Activated CD4-positive, alpha-beta T cell treated with anti-CD3 and anti-CD28 coated beads, Interleukin-2, amount 10 ng/mL, durations not matched to agents 7 days and 5 days (primary cell): ENCODE data around the gene TMEM250. TPM values are rescaled to one million over a fixed set of nuclear protein-coding genes. Genes with fewer than 3 reads are reported as not detected.

ENCODE experiments used
- CTCF ChIA-PET: fragments of 350-600 bp; sonication (Branson Sonifier 250); formaldehyde crosslinking; loops from one replicate; lab custom pipeline; 2021; ENCODE audit warnings: antibody characterized with exemption; lab: Charles Lee
- POLR2A ChIA-PET: fragments of 350-600 bp; sonication (Branson Sonifier 250); formaldehyde crosslinking; loops from one replicate; lab custom pipeline; 2021; ENCODE audit warnings: antibody characterized with exemption; lab: Charles Lee
- DNase-seq: peaks from one replicate; pipeline ENCODE4 v3.0.0-alpha.2; 2020
- H3K27ac Mint-ChIP-seq: one replicate; pipeline ENCODE4 v1.8.0; 2021; ENCODE audit warnings: mild to moderate bottlenecking, moderate library complexity, mixed read lengths
- H3K27me3 Mint-ChIP-seq: one replicate; pipeline ENCODE4 v1.8.0; 2021; ENCODE audit warnings: mixed read lengths
- H3K36me3 Mint-ChIP-seq: one replicate; pipeline ENCODE4 v1.8.0; 2021; ENCODE audit warnings: low read depth, mixed read lengths
- H3K4me1 Mint-ChIP-seq: one replicate; pipeline ENCODE4 v1.8.0; 2021; ENCODE audit warnings: mixed read lengths
- H3K4me3 Mint-ChIP-seq: one replicate; pipeline ENCODE4 v1.8.0; 2021; ENCODE audit warnings: mild to moderate bottlenecking, moderate library complexity, mixed read lengths
- H3K9me3 Mint-ChIP-seq: one replicate; pipeline ENCODE4 v1.8.0; 2021; ENCODE audit warnings: mixed read lengths
- total RNA-seq, 2 experiments: library from RNA; stranded (reverse); gene quantifications; one replicate each; pipeline ENCODE4 v1.2.3, GENCODE V29; 2021

TMEM250 gene
- total RNA-seq, 2 experiments from 2014 or later: 50.2 to 56.4 TPM

GRCh38 chr9:136090768-136091581 lies 27.7 kb downstream of the TMEM250 start:
- no peak overlapping the region for H3K4me3 Mint-ChIP-seq

GRCh38 chr9:136090056-136090735 lies 28.5 kb downstream of the TMEM250 start:
- Mint-ChIP-seq H3K4me1 (peaks cover 4% of the 10 kb centered on the region), H3K9me3 (no peaks in the 10 kb centered on the region), H3K36me3 (no peaks in the 10 kb centered on the region), H3K4me3 (no peak overlapping the region), H3K27me3 (no peaks in the 10 kb centered on the region), H3K27ac (no peak overlapping the region)
- no peak for DNase-seq
- CTCF ChIA-PET: interaction anchor here (0.7 to 2.0 kb wide), 4 partner anchors 31 to 409 kb away, joined by 3 to 5 read pairs (median 4); no protein-coding TSS in a partner anchor
- POLR2A ChIA-PET: interaction anchor here (0.7 kb wide), 1 partner anchor 34 kb away, joined by 7 read pairs; no protein-coding TSS in a partner anchor

More at GRCh38 chr9:136090768-136091581, 27.7 kb downstream of the TMEM250 start:
- no peaks in the 10 kb centered on the region for H3K9me3 Mint-ChIP-seq
- no peaks in the 10 kb centered on the region for H3K36me3 Mint-ChIP-seq
- H3K27me3 Mint-ChIP-seq: no peaks in the 10 kb centered on the region
- ChIA-PET POLR2A (no interaction called here), CTCF (interaction anchor here (1.0 to 2.0 kb wide), 2 partner anchors 30 to 32 kb away, joined by 4 to 5 read pairs; no protein-coding TSS in a partner anchor)
- peaks cover 7% of the 10 kb centered on the region for H3K4me1 Mint-ChIP-seq
- no peak for DNase-seq
- no peak overlapping the region for H3K27ac Mint-ChIP-seq

DNA sequence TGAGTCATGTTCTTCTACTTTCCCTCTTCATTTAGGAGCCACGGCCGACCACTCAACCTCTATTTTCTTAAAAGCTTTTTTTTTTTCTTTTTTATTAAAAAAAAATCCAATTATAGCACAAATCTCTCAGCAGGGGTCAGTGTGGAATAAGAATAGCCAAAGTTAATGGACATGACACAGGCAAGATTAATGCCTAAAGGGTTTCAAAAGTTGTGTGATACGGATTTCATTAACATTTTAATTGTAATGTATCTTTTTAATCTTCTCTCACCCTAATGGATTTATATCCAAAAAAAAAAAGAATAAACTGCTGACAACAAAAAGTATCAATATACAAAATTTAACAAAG lies 29.0 kb downstream of the TMEM250 start:
- H3K36me3 Mint-ChIP-seq: no peaks in the 10 kb centered on the region
- ChIA-PET POLR2A (interaction anchor here (0.7 kb wide), 1 partner anchor 34 kb away, joined by 7 read pairs; no protein-coding TSS in a partner anchor), CTCF (interaction anchor here (0.7 to 2.0 kb wide), 3 partner anchors 33 to 410 kb away, joined by 3 to 5 read pairs (median 4); no protein-coding TSS in a partner anchor)
- H3K27me3 Mint-ChIP-seq: no peaks in the 10 kb centered on the region
- DNase-seq: no peak
- no peak overlapping the region for H3K4me3 Mint-ChIP-seq
- H3K9me3 Mint-ChIP-seq: no peaks in the 10 kb centered on the region
- H3K27ac Mint-ChIP-seq: no peak overlapping the region
- H3K4me1 Mint-ChIP-seq: peaks cover 5% of the 10 kb centered on the region

GRCh38 chr9:136088939-136089696 lies 29.6 kb downstream of the TMEM250 start:
- DNase-seq: no peak
- Mint-ChIP-seq H3K27ac (no peak overlapping the region), H3K4me1 (peaks cover 6% of the 10 kb centered on the region), H3K27me3 (no peaks in the 10 kb centered on the region), H3K4me3 (no peak overlapping the region), H3K36me3 (no peaks in the 10 kb centered on the region), H3K9me3 (no peaks in the 10 kb centered on the region)
- ChIA-PET CTCF (interaction anchor here (0.8 to 2.0 kb wide), 2 partner anchors 34 to 35 kb away, joined by 4 to 5 read pairs; no protein-coding TSS in a partner anchor), POLR2A (no interaction called here)

- DNase-seq: no peak
- no peak overlapping the region for H3K4me3 Mint-ChIP-seq
- H3K27ac Mint-ChIP-seq: no peak overlapping the region
- ChIA-PET POLR2A (no interaction called here), CTCF (interaction anchor here (1.4 kb wide), 1 partner anchor 34 kb away, joined by 4 read pairs; no protein-coding TSS in a partner anchor)
- H3K27me3 Mint-ChIP-seq: no peaks in the 10 kb centered on the region
- H3K36me3 Mint-ChIP-seq: no peaks in the 10 kb centered on the region
- peaks cover 6% of the 10 kb centered on the region for H3K4me1 Mint-ChIP-seq
- no peaks in the 10 kb centered on the region for H3K9me3 Mint-ChIP-seq
Observed at GRCh38 chr9:136088481-136088938, 30.2 kb downstream of the TMEM250 start.

DNA sequence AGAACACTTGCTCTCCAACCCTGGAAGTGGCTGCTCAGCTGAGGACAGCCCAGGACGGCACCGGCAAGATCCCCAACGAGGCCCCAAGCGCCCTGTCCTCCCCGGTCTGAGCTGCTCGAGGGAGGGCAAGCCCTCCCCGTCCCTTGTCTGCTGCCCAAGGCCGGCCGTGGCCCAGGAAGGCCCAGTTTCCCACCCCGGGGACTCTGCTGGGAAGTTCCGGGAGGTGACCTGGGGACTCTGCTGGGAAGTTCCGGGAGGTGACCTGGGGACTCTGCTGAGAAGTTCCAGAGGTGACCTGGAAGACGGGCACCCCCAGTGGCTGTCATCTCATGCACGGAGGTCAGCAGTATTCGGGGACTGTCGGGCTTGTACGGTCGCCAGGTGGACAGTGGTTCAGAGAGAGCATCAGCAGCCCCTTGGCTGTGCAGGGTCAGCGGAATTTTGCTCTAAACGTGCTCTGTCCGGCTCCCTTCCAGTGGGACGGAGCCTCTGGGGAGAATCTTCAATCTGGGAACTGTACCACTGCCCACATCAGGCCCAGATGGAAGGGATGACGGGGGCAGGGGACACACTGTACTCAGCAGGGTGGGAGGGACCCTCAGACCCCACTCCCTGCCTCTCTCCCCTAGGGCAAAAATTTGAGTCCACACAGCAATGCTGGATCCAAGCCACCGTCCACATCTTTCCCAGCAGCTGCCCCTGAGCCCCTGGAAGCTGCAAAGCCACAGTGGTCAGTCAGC lies 30.8 kb downstream of the TMEM250 start:
- ChIA-PET POLR2A (no interaction called here), CTCF (interaction anchor here (1.4 kb wide), 1 partner anchor 35 kb away, joined by 4 read pairs; no protein-coding TSS in a partner anchor)
- Mint-ChIP-seq H3K27me3 (no peaks in the 10 kb centered on the region), H3K27ac (no peak overlapping the region), H3K36me3 (no peaks in the 10 kb centered on the region), H3K4me1 (peaks cover 6% of the 10 kb centered on the region), H3K4me3 (no peak overlapping the region), H3K9me3 (no peaks in the 10 kb centered on the region)
- no peak for DNase-seq

- no peaks in the 10 kb centered on the region for H3K36me3 Mint-ChIP-seq
- CTCF ChIA-PET: interaction anchor here (1.4 kb wide), 1 partner anchor 35 kb away, joined by 4 read pairs; no protein-coding TSS in a partner anchor
- POLR2A ChIA-PET: no interaction called here
- H3K27me3 Mint-ChIP-seq: no peaks in the 10 kb centered on the region
- H3K27ac Mint-ChIP-seq: peak overlapping the region; percentile 25
- DNase-seq: no peak
- H3K4me3 Mint-ChIP-seq: no peak overlapping the region
- peaks cover 6% of the 10 kb centered on the region for H3K4me1 Mint-ChIP-seq
- no peaks in the 10 kb centered on the region for H3K9me3 Mint-ChIP-seq
Observed at GRCh38 chr9:136086951-136087740, 31.5 kb downstream of the TMEM250 start.

DNA sequence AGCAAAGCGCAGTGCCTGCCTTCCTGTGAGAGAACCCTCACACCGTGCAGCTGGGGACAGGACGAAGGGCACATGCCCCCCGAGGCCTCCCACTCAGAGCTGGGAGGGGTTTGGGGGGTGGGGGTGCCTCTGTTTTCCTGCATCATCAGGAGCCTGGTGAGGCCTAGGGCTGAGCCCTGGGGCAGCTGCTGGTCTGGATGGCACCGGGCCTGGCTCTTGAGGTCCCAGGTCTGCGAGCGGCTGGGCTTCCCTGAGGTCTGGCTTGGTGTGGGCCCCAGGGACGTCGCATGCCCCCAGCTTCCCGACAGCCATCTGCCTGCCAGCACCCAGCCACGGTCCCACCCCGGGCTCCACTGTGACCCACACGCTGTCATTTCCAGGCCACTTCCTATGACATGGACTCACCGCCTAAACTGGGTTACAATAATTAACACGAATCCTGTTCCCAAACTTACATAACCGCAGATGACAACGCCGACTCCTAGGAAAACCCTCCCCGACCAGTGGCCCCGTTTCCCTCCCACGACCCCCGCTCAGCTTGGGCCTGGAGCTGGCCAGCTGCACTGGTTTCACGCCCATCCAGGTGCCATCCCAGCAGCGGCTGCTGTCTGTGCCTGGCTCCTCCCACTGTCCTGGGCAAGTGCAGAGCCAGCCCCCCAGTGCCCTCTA lies 32.3 kb downstream of the TMEM250 start:
- no peak for DNase-seq
- no peaks in the 10 kb centered on the region for H3K27me3 Mint-ChIP-seq
- H3K9me3 Mint-ChIP-seq: no peaks in the 10 kb centered on the region
- ChIA-PET CTCF (no interaction called here), POLR2A (no interaction called here)
- H3K36me3 Mint-ChIP-seq: no peaks in the 10 kb centered on the region
- no peak overlapping the region for H3K27ac Mint-ChIP-seq
- H3K4me3 Mint-ChIP-seq: no peak overlapping the region
- peaks cover 6% of the 10 kb centered on the region for H3K4me1 Mint-ChIP-seq

DNA sequence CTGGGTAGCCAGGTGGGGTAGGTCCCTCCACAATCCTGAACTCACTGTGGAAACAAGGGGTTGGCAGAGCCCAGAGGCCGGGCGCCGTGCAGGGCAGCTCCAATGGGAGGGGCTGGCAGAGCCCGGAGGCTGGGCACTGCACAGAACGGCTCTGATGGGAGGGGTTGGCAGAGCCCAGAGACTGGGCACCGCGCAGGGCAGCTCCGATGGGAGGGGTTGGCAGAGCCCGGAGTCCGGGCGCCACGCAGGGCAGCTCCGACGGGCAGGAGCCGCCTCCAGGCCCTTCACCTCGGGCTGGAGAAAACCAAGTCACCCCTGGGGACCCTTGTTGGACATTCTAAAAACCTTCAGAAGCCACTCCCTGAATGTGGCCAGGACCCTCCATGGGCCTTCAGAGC lies 32.9 kb downstream of the TMEM250 start:
- Mint-ChIP-seq H3K27ac (no peak overlapping the region), H3K4me1 (peaks cover 6% of the 10 kb centered on the region), H3K36me3 (no peaks in the 10 kb centered on the region), H3K27me3 (no peaks in the 10 kb centered on the region), H3K9me3 (no peaks in the 10 kb centered on the region), H3K4me3 (no peak overlapping the region)
- CTCF ChIA-PET: no interaction called here
- no peak for DNase-seq
- POLR2A ChIA-PET: no interaction called here

DNA sequence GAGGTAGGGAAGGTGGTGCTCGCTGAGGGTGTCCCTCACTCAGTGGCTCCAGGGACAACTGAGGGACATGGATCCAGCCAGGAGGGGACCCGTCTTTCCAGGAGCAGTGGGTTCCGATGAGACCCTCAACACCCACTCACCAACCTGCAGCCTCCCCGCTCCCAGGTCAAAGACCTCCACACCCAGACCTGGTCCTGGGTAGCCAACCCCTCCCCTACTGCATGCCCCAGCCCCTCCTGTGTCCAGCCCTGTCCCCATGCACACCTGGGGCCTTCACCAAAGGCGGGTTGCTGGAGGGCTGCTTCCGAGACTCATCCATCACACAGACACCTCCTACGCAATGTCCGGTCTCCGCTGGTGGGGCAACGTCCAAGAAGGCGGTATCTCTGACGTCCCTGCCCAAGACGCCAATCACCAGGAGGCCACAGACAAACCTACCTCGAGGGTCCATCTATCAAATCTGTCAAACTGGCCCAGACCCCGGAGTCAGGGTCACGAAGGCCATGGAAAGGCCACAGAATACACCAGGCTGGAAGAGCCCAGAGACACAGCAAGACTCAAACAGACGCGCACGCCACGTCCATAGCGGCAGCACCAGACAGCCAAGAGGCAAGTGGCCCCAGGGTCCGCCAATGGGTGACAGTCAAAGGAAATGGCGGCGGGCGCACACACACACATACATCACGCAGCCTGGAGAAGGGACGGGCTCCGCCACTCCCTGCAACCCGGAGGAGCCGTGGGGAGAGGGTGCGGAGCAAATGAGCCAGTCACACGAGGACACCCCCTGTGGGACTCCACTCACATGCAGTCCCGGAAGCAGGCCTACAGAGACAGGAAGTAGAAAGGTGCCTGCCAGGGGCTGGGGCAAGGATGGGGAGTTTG lies 34.4 kb downstream of the TMEM250 start:
- POLR2A ChIA-PET: no interaction called here
- Mint-ChIP-seq H3K9me3 (no peaks in the 10 kb centered on the region), H3K36me3 (no peaks in the 10 kb centered on the region), H3K4me1 (peaks cover 2% of the 10 kb centered on the region), H3K4me3 (no peak overlapping the region), H3K27me3 (no peaks in the 10 kb centered on the region), H3K27ac (no peak overlapping the region)
- DNase-seq: no peak
- CTCF ChIA-PET: no interaction called here
